HCT116 (cell line): Measurements from ENCODE around the gene FOXP1. TPM values are rescaled to one million over a fixed set of nuclear protein-coding genes. Genes with fewer than 3 reads are reported as not detected.

ENCODE experiments used
- ATAC-seq: fragments of 200-7000 bp; cut with Tn5 transposase; 2 replicates; pipeline ENCODE4 v1.9.1; 2020; ENCODE audit warnings: mild to moderate bottlenecking, moderate library complexity
- BruUV-seq: library from RNA; stranded (reverse); fragments of 400-500 nt; replicated peaks from 2 replicates; lab custom pipeline; 2021; lab: Mats Ljungman, UMichigan
- CTCF ChIA-PET: fragments of 300-600 bp; sonication (Branson Sonifier 250); formaldehyde crosslinking; loops from one replicate; lab custom pipeline; 2021; ENCODE audit warnings: antibody characterized with exemption; lab: Charles Lee
- POLR2A ChIA-PET: fragments of 300-600, 350-600 bp; sonication (Branson Sonifier 250); formaldehyde crosslinking; loops from one replicate; lab custom pipeline; 2021; ENCODE audit warnings: antibody characterized with exemption; lab: Charles Lee
- RAD21 ChIA-PET, 2 experiments: fragments of 300-600 bp; sonication (Branson Sonifier 250); formaldehyde crosslinking; loops; one replicate each; lab custom pipeline; 2023; ENCODE audit warnings: low total read pairs in 2 of 2; ENCODE audit not compliant: uncharacterized antibody in 2 of 2, unreplicated experiment in 2 of 2, low non-redundant PET in 1 of 2; lab: Charles Lee
- DNase-seq: peaks from one replicate; pipeline ENCODE4 v3.0.0-alpha.2; 2010; ENCODE audit warnings: low read depth, low spot score
- H2AFZ ChIP-seq: fragments of 200-600 bp; shearing (Covaris generic), sonication (generic); 2 replicates; pipeline ENCODE4 v1.6.1; 2017; ENCODE audit warnings: low read depth, mixed run types, mixed read lengths, antibody characterized with exemption, low read length; ENCODE audit not compliant: poor library complexity, severe bottlenecking
- H3K27ac ChIP-seq: 2 replicates; pipeline ENCODE4 v1.5.1; 2012; ENCODE audit warnings: low read depth, low read length
- H3K27me3 ChIP-seq: fragments of 200-600 bp; sonication (generic); 2 replicates; pipeline ENCODE4 v1.6.1; 2016; ENCODE audit warnings: mixed run types, low read length, mixed read lengths; ENCODE audit not compliant: insufficient read depth
- H3K36me3 ChIP-seq, 2 experiments: fragments of 200-500 bp in 1 of 2; fragments of 200-600 bp in 1 of 2; sonication (Bioruptor generic) in 1 of 2; sonication (generic) in 1 of 2; 2 replicates each; pipeline versions ENCODE4 v1.5.1 to v1.6.1; 2014 to 2016; ENCODE audit warnings: low read length in 2 of 2, inconsistent platforms in 1 of 2, mixed read lengths in 1 of 2, mixed run types in 1 of 2; ENCODE audit not compliant: insufficient read depth in 2 of 2, control insufficient read depth in 1 of 2
- H3K4me1 ChIP-seq, 2 experiments: fragments of 200-600 bp in 1 of 2; sonication (generic) in 1 of 2; 2 replicates each; pipeline versions ENCODE4 v1.5.1 to v1.6.1; 2012 to 2017; ENCODE audit warnings: low read length in 2 of 2, inconsistent platforms in 1 of 2, mild to moderate bottlenecking in 1 of 2, mixed read lengths in 1 of 2, mixed run types in 1 of 2, moderate library complexity in 1 of 2; ENCODE audit not compliant: insufficient read depth in 2 of 2, control insufficient read depth in 1 of 2
- H3K4me2 ChIP-seq: fragments of 200-600 bp; sonication (generic); 2 replicates; pipeline ENCODE4 v1.6.1; 2017; ENCODE audit warnings: mixed run types, low read length, mixed read lengths
- H3K4me3 ChIP-seq, 2 experiments: fragments of 200-600 bp in 1 of 2; sonication (generic) in 1 of 2; replicated peaks in 1 of 2; 2 replicates each; pipeline ENCODE4 v1.5.1; 2011 to 2016; ENCODE audit warnings: low read length in 2 of 2, control low read depth in 1 of 2, low read depth in 1 of 2, mild to moderate bottlenecking in 1 of 2, mixed read lengths in 1 of 2, mixed run types in 1 of 2
- H3K79me2 ChIP-seq: fragments of 200-600 bp; sonication (generic); 2 replicates; pipeline ENCODE4 v1.6.1; 2017; ENCODE audit warnings: mild to moderate bottlenecking, mixed run types, low read length, moderate library complexity, mixed read lengths; ENCODE audit not compliant: insufficient read depth
- H3K9ac ChIP-seq: fragments of 200-600 bp; sonication (generic); 2 replicates; pipeline ENCODE4 v1.6.1; 2016; ENCODE audit warnings: low read length, mixed read lengths
- H3K9me2 ChIP-seq: fragments of 200-600 bp; sonication (generic), shearing (Covaris generic); 2 replicates; pipeline ENCODE4 v1.6.1; 2017; ENCODE audit warnings: mixed run types, mild to moderate bottlenecking, moderate library complexity; ENCODE audit not compliant: insufficient read depth
- H3K9me3 ChIP-seq, 2 experiments: fragments of 200-500 bp in 1 of 2; fragments of 200-600 bp in 1 of 2; sonication (Bioruptor generic) in 1 of 2; sonication (generic) in 1 of 2; 2 replicates each; pipeline ENCODE4 v1.6.1; 2014 to 2017; ENCODE audit warnings: low read length in 2 of 2, mixed read lengths in 2 of 2, inconsistent platforms in 1 of 2, low read depth in 1 of 2, mild to moderate bottlenecking in 1 of 2, mixed run types in 1 of 2, moderate library complexity in 1 of 2; ENCODE audit not compliant: control insufficient read depth in 1 of 2, insufficient read depth in 1 of 2
- H4K20me1 ChIP-seq: fragments of 200-600 bp; sonication (generic), shearing (Covaris generic); 2 replicates; pipeline ENCODE4 v1.6.1; 2017; ENCODE audit warnings: mixed run types, mild to moderate bottlenecking, moderate library complexity; ENCODE audit not compliant: insufficient read depth
- ATF3 ChIP-seq: IDR thresholded peaks from 2 replicates; pipeline ENCODE4 v1.6.1; 2012
- CBX3 ChIP-seq: IDR thresholded peaks from 2 replicates; pipeline ENCODE4 v1.6.1; 2012; ENCODE audit warnings: low read depth
- CTCF ChIP-seq, 3 experiments: fragments of 200-600 bp in 1 of 3; sonication (generic) in 1 of 3; IDR thresholded peaks in 2 of 3; conservative IDR thresholded peaks in 1 of 3; 2 replicates each; pipeline ENCODE4 v1.5.1; 2012 to 2017; ENCODE audit warnings: low read depth in 2 of 3, low read length in 2 of 3, antibody characterized with exemption in 1 of 3, borderline replicate concordance in 1 of 3, control low read depth in 1 of 3, mild to moderate bottlenecking in 1 of 3, mixed read lengths in 1 of 3, mixed run types in 1 of 3, moderate library complexity in 1 of 3; ENCODE audit not compliant: insufficient read depth in 1 of 3
- ELF1 ChIP-seq: IDR thresholded peaks from 2 replicates; pipeline ENCODE4 v1.6.1; 2012; ENCODE audit warnings: low read depth, borderline replicate concordance
- EZH2 ChIP-seq: fragments of 200-600 bp; sonication (generic); IDR thresholded peaks from 2 replicates; pipeline ENCODE4 v1.6.1; 2017; ENCODE audit warnings: antibody characterized with exemption, mixed run types
- EZH2phosphoT487 ChIP-seq: fragments of 200-600 bp; IDR thresholded peaks from 2 replicates; pipeline ENCODE4 v1.6.1; 2018; ENCODE audit warnings: antibody characterized with exemption, borderline replicate concordance
- JUND ChIP-seq: IDR thresholded peaks from 2 replicates; pipeline ENCODE4 v1.6.1; 2012
- MAX ChIP-seq: IDR thresholded peaks from 2 replicates; pipeline ENCODE4 v1.6.1; 2012
- POLR2A ChIP-seq: IDR thresholded peaks from 2 replicates; pipeline ENCODE4 v1.7.0; 2011; ENCODE audit warnings: borderline replicate concordance; ENCODE audit not compliant: insufficient read depth, insufficient read length; ENCODE audit errors: extremely low read depth
- POLR2AphosphoS5 ChIP-seq: IDR thresholded peaks from 2 replicates; pipeline ENCODE4 v1.6.1; 2011; ENCODE audit warnings: mild to moderate bottlenecking, low read depth, low read length, moderate library complexity
- RAD21 ChIP-seq: IDR thresholded peaks from 2 replicates; pipeline ENCODE4 v1.6.1; 2012; ENCODE audit warnings: low read depth, mild to moderate bottlenecking
- SIN3A ChIP-seq: IDR thresholded peaks from 2 replicates; pipeline ENCODE4 v1.6.1; 2012; ENCODE audit warnings: low read depth
- ZBTB33 ChIP-seq: IDR thresholded peaks from 2 replicates; pipeline ENCODE4 v1.6.1; 2011; ENCODE audit warnings: mild to moderate bottlenecking, low read length, moderate library complexity; ENCODE audit not compliant: insufficient replicate concordance; ENCODE audit errors: extremely low read depth
- ZNF274 ChIP-seq: fragments of 200-500 bp; sonication (Bioruptor generic); IDR thresholded peaks from 2 replicates; pipeline ENCODE4 v1.6.1; 2014; ENCODE audit warnings: mild to moderate bottlenecking, low read depth, low read length, inconsistent platforms
- intact Hi-C: fragments of 100-400 bp; cut with micrococcal nuclease; formaldehyde crosslinking; loops from 2 replicates; pipeline ENCODE4 v1.10.0; 2022
- total RNA-seq: library from RNA; stranded (reverse); gene quantifications from one replicate; pipeline ENCODE4 v1.2.1, GENCODE V29; 2021; ENCODE audit not compliant: unreplicated experiment

The FOXP1 gene
- total RNA-seq, 1 experiment from 2014 or later = 11.4 TPM

GRCh38 chr3:71235846-71236245, 347.7 kb downstream of the FOXP1 start:
- ChIA-PET CTCF (no interaction called here), POLR2A (no interaction called here), RAD21 (no interaction called here)
- Histone ChIP-seq H3K4me1 (no peaks in the 10 kb centered on the region), H3K79me2 (no peaks in the 10 kb centered on the region), H4K20me1 (no peaks in the 10 kb centered on the region), H3K27ac (no peak overlapping the region), H3K9me3 (no peaks in the 10 kb centered on the region), H3K9ac (no peak overlapping the region), H3K36me3 (no peaks in the 10 kb centered on the region), H2AFZ (no peak overlapping the region), H3K4me3 (no peak overlapping the region), H3K4me2 (no peak overlapping the region), H3K27me3 (no peaks in the 10 kb centered on the region), H3K9me2 (no peaks in the 10 kb centered on the region)
- DNase-seq (no peak), ATAC-seq (no peak)
- BruUV-seq = no TSS peak
- intact Hi-C loops = no loop called here
- TF ChIP-seq CTCF (IDR thresholded peaks at IDR 0.05 in 2 of 3, conservative IDR thresholded peaks at IDR 0.05 in 1 of 3; ENCODE audit: borderline replicate concordance in 1 of 3, insufficient read depth in 1 of 3, low read depth in 2 of 3, low read length in 2 of 3) (no peak), POLR2AphosphoS5 (no peak), MAX (no peak), EZH2phosphoT487 (no peak), SIN3A (no peak)

- ChIA-PET POLR2A (interaction anchor here (0.6 kb wide), 1 partner anchor 134 kb away, joined by 4 read pairs; no protein-coding TSS in a partner anchor), RAD21 (no interaction called here)
- no TSS peak for BruUV-seq
Observed at GRCh38 chr3:71232895-71233294, 350.6 kb downstream of the FOXP1 start.

More at GRCh38 chr3:71232895-71233294, 350.6 kb downstream of the FOXP1 start:
- Histone ChIP-seq H3K36me3 (no peaks in the 10 kb centered on the region), H4K20me1 (no peaks in the 10 kb centered on the region), H3K9me3 (no peaks in the 10 kb centered on the region), H3K4me3 (no peak overlapping the region), H3K9ac (no peak overlapping the region), H3K4me2 (no peak overlapping the region), H3K27ac (no peak overlapping the region), H3K9me2 (no peaks in the 10 kb centered on the region), H3K27me3 (no peaks in the 10 kb centered on the region), H2AFZ (no peak overlapping the region), H3K4me1 (no peaks in the 10 kb centered on the region), H3K79me2 (no peaks in the 10 kb centered on the region)
- intact Hi-C loops = no loop called here
- DNase-seq (no peak), ATAC-seq (no peak)
- no peak for TF ChIP-seq ZNF274
- no peak for TF ChIP-seq RAD21
- no peak for TF ChIP-seq SIN3A
- TF ChIP-seq POLR2A = no peak
- TF ChIP-seq ZBTB33 = no peak
- no peak for TF ChIP-seq ATF3
- TF ChIP-seq ELF1 = no peak
- TF ChIP-seq JUND = no peak
- TF ChIP-seq POLR2AphosphoS5 = no peak
- TF ChIP-seq EZH2 = no peak
- TF ChIP-seq CBX3 = no peak
- CTCF ChIA-PET = no interaction called here
